ENCODE data around the gene MYO3B.
A peak's percentile ranks its signal among the peaks of the same experiment; 100 is the strongest.
"Not testable (repeated sequence)": the region's sequence is repeated elsewhere in the genome, so short reads cannot be mapped to it uniquely, and the experiment has no call there.

Gene MYO3B

DNA sequence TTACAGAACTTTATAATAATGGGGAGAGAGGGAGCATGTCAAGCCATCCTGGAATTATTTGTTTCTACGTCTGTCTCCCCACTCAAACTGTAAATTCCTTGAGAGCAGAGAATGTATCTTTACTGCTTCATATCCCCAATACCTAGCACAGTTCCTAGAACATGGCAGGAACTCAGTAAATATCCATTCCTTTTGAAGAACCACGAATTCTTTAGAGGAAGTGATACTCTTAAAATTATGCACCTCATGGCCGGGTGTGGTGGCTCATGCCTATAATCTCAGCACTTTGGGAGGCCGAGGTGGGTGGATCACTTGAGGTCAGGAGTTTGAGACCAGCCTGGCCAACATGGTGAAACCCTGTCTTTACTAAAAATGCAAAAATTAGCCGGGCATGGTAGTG, 171.3 kb downstream of the MYO3B start:
- peaks cover 27 to 35% of the 10 kb centered on the region in 2 donors for H3K27me3 Mint-ChIP-seq
- ATAC-seq (replicated peaks); DNase-seq; H3K4me1 Mint-ChIP-seq (ENCODE audit: low read depth in 2 of 2); H3K9me3 Mint-ChIP-seq; H3K27ac Mint-ChIP-seq; H3K4me3 Mint-ChIP-seq; H3K36me3 Mint-ChIP-seq (ENCODE audit: insufficient read depth): not testable (repeated sequence)

- H3K9me3 Mint-ChIP-seq = no peaks in the 10 kb centered on the region
- H3K4me3 Mint-ChIP-seq = no peak overlapping the region
- H3K4me1 Mint-ChIP-seq (ENCODE audit: low read depth in 2 of 2) = peaks cover 3 to 7% of the 10 kb centered on the region in 2 donors
- no peak for DNase-seq
- H3K27ac Mint-ChIP-seq = no peak overlapping the region
- H3K27me3 Mint-ChIP-seq = peaks cover 27 to 35% of the 10 kb centered on the region in 2 donors
- no peaks in the 10 kb centered on the region for H3K36me3 Mint-ChIP-seq (ENCODE audit: insufficient read depth)
- ATAC-seq (replicated peaks) = no peak
These were observed 173.2 kb downstream of the MYO3B start for GRCh38 chr2:170350929-170351826.

GRCh38 chr2:170353723-170354122, 175.8 kb downstream of the MYO3B start:
- H3K36me3 Mint-ChIP-seq (ENCODE audit: insufficient read depth) = no peaks in the 10 kb centered on the region
- no peak overlapping the region for H3K4me3 Mint-ChIP-seq
- ATAC-seq (replicated peaks) = no peak

DNA sequence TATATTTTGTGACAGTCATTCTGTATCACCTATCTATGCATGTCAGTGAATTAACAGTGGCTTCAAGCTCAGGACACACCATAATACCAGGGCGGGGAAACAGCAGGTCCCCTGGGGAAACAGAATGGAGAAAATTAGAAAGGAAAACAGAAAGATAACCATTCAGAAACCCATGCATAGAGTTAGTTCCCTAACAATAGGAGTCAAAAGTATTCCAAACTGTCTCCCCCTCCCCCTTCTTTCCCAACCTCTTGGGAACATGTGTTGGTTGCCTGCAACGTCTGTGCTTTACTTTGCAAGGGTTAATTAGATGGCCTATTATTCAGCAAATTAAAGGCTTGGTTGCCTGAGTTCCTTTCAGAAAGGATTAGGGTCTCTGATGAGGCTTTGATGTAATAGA, 176.4 kb downstream of the MYO3B start:
- Mint-ChIP-seq H3K36me3 (ENCODE audit: insufficient read depth) (no peaks in the 10 kb centered on the region), H3K27ac (peak overlapping the region in 1 of 2 donors; percentile 24), H3K4me3 (no peak overlapping the region), H3K9me3 (no peaks in the 10 kb centered on the region), H3K27me3 (peaks cover 23 to 25% of the 10 kb centered on the region in 2 donors), H3K4me1 (ENCODE audit: low read depth in 2 of 2) (peaks cover 3 to 7% of the 10 kb centered on the region in 2 donors)
- no peak for ATAC-seq (replicated peaks)
- DNase-seq = no peak

More at GRCh38 chr2:170353723-170354122, 175.8 kb downstream of the MYO3B start:
- Mint-ChIP-seq H3K4me1 (ENCODE audit: low read depth in 2 of 2) (peaks cover 3 to 7% of the 10 kb centered on the region in 2 donors), H3K9me3 (no peaks in the 10 kb centered on the region), H3K27ac (peak overlapping the region in 1 of 2 donors; percentile 24), H3K27me3 (peaks cover 27 to 31% of the 10 kb centered on the region in 2 donors)
- no peak for DNase-seq

GRCh38 chr2:170354855-170355780, 177.2 kb downstream of the MYO3B start:
- Mint-ChIP-seq H3K4me1 (ENCODE audit: low read depth in 2 of 2) (peaks cover 3 to 7% of the 10 kb centered on the region in 2 donors), H3K27ac (no peak overlapping the region), H3K4me3 (no peak overlapping the region), H3K27me3 (peaks cover 15 to 18% of the 10 kb centered on the region in 2 donors), H3K36me3 (ENCODE audit: insufficient read depth) (no peaks in the 10 kb centered on the region), H3K9me3 (no peaks in the 10 kb centered on the region)
- ATAC-seq (replicated peaks) (no peak), DNase-seq (no peak)

DNA sequence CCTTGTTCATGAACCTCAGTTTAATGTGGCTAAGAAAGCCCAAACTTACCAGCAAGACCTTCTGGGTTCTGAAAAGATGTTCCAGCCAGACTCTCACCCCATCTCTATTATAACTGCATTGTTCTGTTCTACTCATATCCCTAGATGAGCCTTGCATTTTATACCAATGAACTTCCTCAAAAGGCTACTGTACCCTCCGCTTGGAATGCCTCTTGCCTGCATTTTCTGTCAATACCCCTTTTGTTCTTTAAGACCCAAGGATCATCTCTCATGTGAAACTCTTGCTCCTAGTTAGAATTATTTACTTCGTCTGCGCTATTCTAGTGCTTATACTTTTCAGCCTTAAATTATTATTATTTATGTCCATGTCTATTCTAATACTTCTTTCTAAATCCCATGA, 181.5 kb downstream of the MYO3B start:
- DNase-seq (no peak), ATAC-seq (replicated peaks) (no peak)
- H3K4me1 Mint-ChIP-seq (ENCODE audit: low read depth in 2 of 2) = peaks cover 1 to 11% of the 10 kb centered on the region in 2 donors
- no peak overlapping the region for H3K4me3 Mint-ChIP-seq
- H3K27ac Mint-ChIP-seq = no peak overlapping the region
- peaks cover 13% of the 10 kb centered on the region in 2 donors for H3K27me3 Mint-ChIP-seq
- H3K36me3 Mint-ChIP-seq (ENCODE audit: insufficient read depth) = no peaks in the 10 kb centered on the region
- H3K9me3 Mint-ChIP-seq = no peaks in the 10 kb centered on the region

DNA sequence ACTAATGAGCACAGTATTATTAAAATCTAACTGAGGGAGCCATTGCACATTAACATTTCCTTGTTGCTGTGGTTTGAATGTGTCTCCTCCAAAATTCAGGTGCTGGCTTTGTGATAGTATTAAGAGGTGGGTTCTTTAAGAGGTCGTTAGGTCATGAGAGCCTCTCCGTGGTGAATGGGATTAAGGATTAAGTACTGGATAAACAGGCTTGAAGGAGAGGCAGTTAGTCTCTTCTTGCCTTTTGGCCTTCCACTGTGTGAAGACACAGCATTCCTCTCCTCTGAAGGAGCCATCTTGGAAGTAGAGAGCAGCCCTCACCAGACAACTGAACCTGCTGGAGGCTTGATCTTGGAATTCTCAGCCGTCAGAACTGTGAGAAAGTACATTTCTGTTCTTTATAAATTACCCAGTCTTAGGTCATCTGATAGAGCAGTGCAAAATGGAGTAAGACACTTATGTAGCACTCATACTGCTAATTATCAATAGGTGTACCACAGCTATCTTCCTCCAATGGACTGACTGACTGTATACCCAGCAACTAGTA, 182.7 kb downstream of the MYO3B start:
- Mint-ChIP-seq H3K4me1 (ENCODE audit: low read depth in 2 of 2) (peaks cover 1 to 5% of the 10 kb centered on the region in 2 donors), H3K27me3 (peaks cover 21 to 24% of the 10 kb centered on the region in 2 donors), H3K36me3 (ENCODE audit: insufficient read depth) (no peaks in the 10 kb centered on the region), H3K4me3 (no peak overlapping the region), H3K27ac (no peak overlapping the region), H3K9me3 (no peaks in the 10 kb centered on the region)
- ATAC-seq (replicated peaks) = no peak
- DNase-seq = no peak

DNA sequence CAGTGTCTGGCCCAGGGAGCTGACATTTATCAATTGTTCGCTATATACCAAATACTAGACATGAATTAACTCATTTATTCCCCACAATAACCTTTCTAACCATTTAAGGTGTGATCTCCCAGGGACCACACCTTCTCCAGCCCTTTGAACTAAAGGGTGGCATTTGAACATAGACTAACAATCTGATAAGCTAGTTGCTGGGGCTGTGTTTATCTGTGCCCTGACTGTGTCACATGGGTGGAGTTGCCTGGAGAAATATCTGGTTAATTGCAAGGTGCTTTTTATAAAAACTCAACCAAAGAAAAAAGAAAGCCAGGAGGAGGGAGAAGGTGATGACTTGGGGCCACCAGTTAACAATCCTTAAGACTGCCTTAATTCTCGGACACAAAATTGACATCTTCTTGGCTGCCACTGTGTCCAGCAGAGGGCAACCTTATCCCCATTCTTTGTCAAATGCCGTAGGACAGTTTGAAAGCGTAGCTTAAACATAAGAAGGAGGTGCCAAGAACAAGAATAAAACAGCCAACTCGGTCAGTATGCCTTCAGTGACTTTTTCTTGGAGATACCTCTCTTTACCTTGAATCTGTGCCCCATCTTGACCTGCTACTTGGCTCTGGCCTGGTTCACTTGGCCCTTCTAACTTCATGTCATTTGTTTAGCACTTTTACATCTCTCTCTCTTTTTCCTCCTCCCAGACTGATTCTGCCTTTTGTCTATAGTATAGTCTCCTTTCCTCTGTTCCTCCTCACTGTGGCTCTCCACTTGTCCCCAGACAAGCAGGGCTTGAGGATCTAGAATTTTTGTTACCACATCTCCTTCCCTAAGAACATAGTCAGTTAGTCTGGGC, 183.4 kb downstream of the MYO3B start:
- Mint-ChIP-seq H3K4me3 (no peak overlapping the region), H3K4me1 (ENCODE audit: low read depth in 2 of 2) (peaks cover 1 to 5% of the 10 kb centered on the region in 2 donors)

GRCh38 chr2:170362313-170362870, 184.4 kb downstream of the MYO3B start:
- H3K9me3 Mint-ChIP-seq = no peaks in the 10 kb centered on the region
- no peak overlapping the region for H3K4me3 Mint-ChIP-seq
- H3K27me3 Mint-ChIP-seq = peaks cover 38 to 42% of the 10 kb centered on the region in 2 donors
- no peak overlapping the region for H3K27ac Mint-ChIP-seq
- H3K36me3 Mint-ChIP-seq (ENCODE audit: insufficient read depth) = no peaks in the 10 kb centered on the region
- DNase-seq (no peak), ATAC-seq (replicated peaks) (no peak)
- H3K4me1 Mint-ChIP-seq (ENCODE audit: low read depth in 2 of 2) = peaks cover 1 to 5% of the 10 kb centered on the region in 2 donors

More for the DNA sequence above, 183.4 kb downstream of the MYO3B start:
- H3K27me3 Mint-ChIP-seq = peaks cover 27 to 31% of the 10 kb centered on the region in 2 donors
- no peaks in the 10 kb centered on the region for H3K9me3 Mint-ChIP-seq
- ATAC-seq (replicated peaks) = peak; percentile 67
- H3K27ac Mint-ChIP-seq = no peak overlapping the region
- no peaks in the 10 kb centered on the region for H3K36me3 Mint-ChIP-seq (ENCODE audit: insufficient read depth)
- peak; percentile 18 to 43 (median 36) for DNase-seq

DNA sequence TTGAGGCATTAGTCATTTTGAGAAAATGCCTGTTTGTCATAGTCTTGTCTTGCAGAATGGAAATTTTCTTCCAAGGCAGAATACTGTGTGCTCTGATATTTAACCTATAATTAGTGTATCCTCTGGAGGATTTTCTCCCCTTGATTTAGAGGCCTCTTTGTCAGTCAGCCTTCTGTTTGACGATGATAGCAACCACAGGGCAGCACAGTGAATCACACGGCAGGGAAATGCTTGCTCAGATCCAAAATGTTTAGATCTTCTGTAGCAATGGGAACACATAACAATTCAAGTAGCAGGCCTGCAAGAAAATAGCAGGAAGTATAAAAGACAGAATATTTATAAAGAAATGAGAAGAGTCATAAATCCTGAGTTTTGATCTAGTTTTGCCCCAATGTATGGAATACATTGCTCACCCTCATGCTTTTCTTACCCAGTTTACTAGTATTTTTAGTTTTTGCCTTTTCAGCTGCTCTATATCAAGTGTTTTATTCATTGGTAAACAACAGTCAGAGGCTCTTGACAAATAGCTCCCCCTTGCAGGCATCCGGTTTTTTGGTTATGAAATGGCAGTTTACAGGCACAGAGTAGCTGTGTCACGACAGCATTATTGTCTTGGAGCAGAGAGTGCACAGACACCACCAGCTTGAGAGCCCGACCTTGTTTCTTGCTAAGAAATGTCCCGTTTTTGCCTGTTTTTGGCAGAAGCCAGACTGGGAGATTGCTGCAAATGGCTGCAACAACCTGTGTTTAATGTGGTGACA, 185.1 kb downstream of the MYO3B start:
- Mint-ChIP-seq H3K27ac (no peak overlapping the region), H3K36me3 (ENCODE audit: insufficient read depth) (no peaks in the 10 kb centered on the region), H3K27me3 (peaks cover 44 to 47% of the 10 kb centered on the region in 2 donors), H3K9me3 (no peaks in the 10 kb centered on the region), H3K4me3 (no peak overlapping the region), H3K4me1 (ENCODE audit: low read depth in 2 of 2) (peaks cover 1 to 5% of the 10 kb centered on the region in 2 donors)
- no peak for DNase-seq
- no peak for ATAC-seq (replicated peaks)

- Mint-ChIP-seq H3K36me3 (ENCODE audit: insufficient read depth) (no peaks in the 10 kb centered on the region), H3K9me3 (no peaks in the 10 kb centered on the region), H3K27ac (no peak overlapping the region), H3K27me3 (peaks cover 57 to 64% of the 10 kb centered on the region in 2 donors), H3K4me1 (ENCODE audit: low read depth in 2 of 2) (peaks cover 3 to 9% of the 10 kb centered on the region in 2 donors), H3K4me3 (no peak overlapping the region)
- DNase-seq (no peak), ATAC-seq (replicated peaks) (no peak)
These were observed 187.1 kb downstream of the MYO3B start for GRCh38 chr2:170365003-170365402.

DNA sequence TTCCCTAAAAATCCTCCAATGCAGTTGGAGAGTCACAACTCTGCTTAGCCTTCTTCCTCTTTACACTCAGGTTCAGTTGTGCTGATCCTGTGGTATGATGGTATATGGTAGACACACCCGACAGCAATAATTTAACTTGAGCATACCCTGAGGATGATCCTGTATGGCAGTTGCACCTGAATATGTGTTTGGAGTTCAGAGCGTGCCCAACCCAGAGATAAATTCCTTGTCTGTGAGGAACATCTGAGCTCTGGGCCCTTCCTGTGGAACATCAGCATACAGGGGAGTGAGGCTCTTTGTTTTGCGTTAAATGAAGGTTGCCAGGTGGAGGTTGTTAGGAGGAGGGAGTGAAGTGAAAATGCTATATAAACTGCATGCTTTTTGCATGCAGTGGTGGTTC, 187.7 kb downstream of the MYO3B start:
- H3K27ac Mint-ChIP-seq = no peak overlapping the region
- H3K4me3 Mint-ChIP-seq = no peak overlapping the region
- no peak for DNase-seq
- H3K27me3 Mint-ChIP-seq = peaks cover 62 to 70% of the 10 kb centered on the region in 2 donors
- H3K9me3 Mint-ChIP-seq = no peaks in the 10 kb centered on the region
- no peak for ATAC-seq (replicated peaks)
- no peaks in the 10 kb centered on the region for H3K36me3 Mint-ChIP-seq (ENCODE audit: insufficient read depth)
- peaks cover 3 to 9% of the 10 kb centered on the region in 2 donors for H3K4me1 Mint-ChIP-seq (ENCODE audit: low read depth in 2 of 2)

Data from effector memory CD8-positive, alpha-beta T cell (primary cell).